Natural killer cell (primary cell): ENCODE results near the gene MISP. TPM values are rescaled to one million over a fixed set of nuclear protein-coding genes. Genes with fewer than 3 reads are reported as not detected.
A peak's percentile ranks its signal among the peaks of the same experiment; 100 is the strongest.

Experiments used
- ATAC-seq, 3 donors: fragments of 150-1000 bp in 2 of 3; fragments of 200-7000 bp in 1 of 3; cut with Tn5 transposase; 1 replicate in 1 of 3; 2 replicates in 2 of 3; pipeline ENCODE4 v1.10.0; 2021; ENCODE audit warnings: mild to moderate bottlenecking in 2 of 3, moderate library complexity in 2 of 3
- DNase-seq, 2 donors: peaks; one replicate each; pipeline versions ENCODE4 v3.0.0 to v3.0.0-alpha.2; 2013 to 2021; ENCODE audit warnings: mixed read lengths in 1 of 2
- H3K27ac ChIP-seq: one replicate; pipeline ENCODE4 v1.5.1; 2013; ENCODE audit warnings: mild to moderate bottlenecking, low read length
- H3K27me3 ChIP-seq: one replicate; pipeline ENCODE4 v1.6.1; 2013; ENCODE audit warnings: low read length; ENCODE audit not compliant: control insufficient read depth, insufficient read depth
- H3K36me3 ChIP-seq: one replicate; pipeline ENCODE4 v1.6.1; 2013; ENCODE audit warnings: low read length; ENCODE audit not compliant: control insufficient read depth, insufficient read depth
- H3K4me1 ChIP-seq: one replicate; pipeline ENCODE4 v1.6.1; 2013; ENCODE audit warnings: low read length; ENCODE audit not compliant: control insufficient read depth, insufficient read depth
- H3K4me3 ChIP-seq: one replicate; pipeline ENCODE4 v1.5.1; 2013; ENCODE audit warnings: low read length
- H3K9me3 ChIP-seq: one replicate; pipeline ENCODE4 v1.6.1; 2013; ENCODE audit warnings: low read length; ENCODE audit not compliant: control insufficient read depth, insufficient read depth
- H3K27ac Mint-ChIP-seq, 2 donors: one replicate each; pipeline ENCODE4 v1.8.0; 2022; ENCODE audit warnings: mild to moderate bottlenecking in 2 of 2, mixed read lengths in 2 of 2, moderate library complexity in 1 of 2
- H3K27me3 Mint-ChIP-seq, 2 donors: one replicate each; pipeline ENCODE4 v1.8.0; 2022; ENCODE audit warnings: low read depth in 2 of 2, mixed read lengths in 2 of 2
- H3K36me3 Mint-ChIP-seq: one replicate; pipeline ENCODE4 v1.8.0; 2022; ENCODE audit warnings: mixed read lengths
- H3K4me1 Mint-ChIP-seq, 2 donors: one replicate each; pipeline ENCODE4 v1.8.0; 2022; ENCODE audit warnings: mixed read lengths in 2 of 2
- H3K4me3 Mint-ChIP-seq: one replicate; pipeline ENCODE4 v1.8.0; 2022; ENCODE audit warnings: mild to moderate bottlenecking, moderate library complexity, mixed read lengths
- H3K9me3 Mint-ChIP-seq, 2 donors: one replicate each; pipeline ENCODE4 v1.8.0; 2022; ENCODE audit warnings: mixed read lengths in 2 of 2
- CTCF ChIP-seq: fragments of 200-600 bp; IDR thresholded peaks from one replicate; pipeline ENCODE4 v1.8.0; 2022; ENCODE audit warnings: antibody characterized with exemption
- WGBS: methylation state at CpG from one replicate; pipeline ENCODE4 v1.1.7; 2013; ENCODE audit warnings: missing lambda C conversion rate; ENCODE audit not compliant: insufficient coverage; 5-methylcytosine and 5-hydroxymethylcytosine counted together
- intact Hi-C: fragments of 100-400 bp; cut with micrococcal nuclease; formaldehyde crosslinking; loops from one replicate; pipeline ENCODE4 v1.14.2; 2022
- total RNA-seq, 4 donors: library from RNA; stranded (reverse); fragments of 120-200 nt in 1 of 4; gene quantifications; one replicate each; pipeline versions ENCODE4 v1.2.3 to v1.2.4, GENCODE V29; 2013 to 2022

Gene MISP
- total RNA-seq, 3 donors from 2014 or later (not counting 1 experiment from before 2014, with no cell fraction given) = not detected

GRCh38 chr19:798415-799075 lies 47.6 kb downstream of the MISP start:
- H3K27ac Mint-ChIP-seq = peak overlapping the region; percentile 83 to 88
- H3K36me3 ChIP-seq = peaks cover 16% of the 10 kb centered on the region
- ATAC-seq = no peak
- H3K27me3 ChIP-seq = no peaks in the 10 kb centered on the region
- no peaks in the 10 kb centered on the region for H3K9me3 ChIP-seq
- TF ChIP-seq CTCF = no peak
- H3K36me3 Mint-ChIP-seq = no peaks in the 10 kb centered on the region
- 2% methylated on average over 44 of the region's 44 CpGs for WGBS
- H3K4me3 ChIP-seq = peak overlapping the region; percentile 46
- intact Hi-C loops = loop anchor here (5.0 kb wide), 1 partner anchor 136 kb away; the partner anchor contains the start of gene RNF126
- peak overlapping the region; percentile 91 for H3K4me3 Mint-ChIP-seq
- H3K27me3 Mint-ChIP-seq = no peaks in the 10 kb centered on the region
- H3K4me1 ChIP-seq = peaks cover 58% of the 10 kb centered on the region
- no peaks in the 10 kb centered on the region for H3K9me3 Mint-ChIP-seq
- peak in 1 of 2 donors; percentile 51 for DNase-seq
- H3K27ac ChIP-seq = peak overlapping the region; percentile 56
- peaks cover 54 to 57% of the 10 kb centered on the region in 2 donors for H3K4me1 Mint-ChIP-seq

GRCh38 chr19:799076-799881 lies 48.4 kb downstream of the MISP start:
- ATAC-seq (no peak), DNase-seq (peak in 1 of 2 donors; percentile 59)
- Histone ChIP-seq H3K4me1 (peaks cover 60% of the 10 kb centered on the region), H3K36me3 (peaks cover 23% of the 10 kb centered on the region), H3K27ac (peak overlapping the region; percentile 56), H3K27me3 (no peaks in the 10 kb centered on the region), H3K4me3 (peak overlapping the region; percentile 46), H3K9me3 (no peaks in the 10 kb centered on the region)
- WGBS = 28% methylated on average over 28 of the region's 28 CpGs
- peak overlapping the region; percentile 83 to 88 for H3K27ac Mint-ChIP-seq
- peak overlapping the region; percentile 91 for H3K4me3 Mint-ChIP-seq
- intact Hi-C loops = loop anchor here (5.0 kb wide), 1 partner anchor 137 kb away; the partner anchor contains the start of gene RNF126
- H3K9me3 Mint-ChIP-seq = no peaks in the 10 kb centered on the region
- TF ChIP-seq CTCF = no peak
- peaks cover 57% of the 10 kb centered on the region in 2 donors for H3K4me1 Mint-ChIP-seq
- no peaks in the 10 kb centered on the region for H3K27me3 Mint-ChIP-seq
- H3K36me3 Mint-ChIP-seq = no peaks in the 10 kb centered on the region

- intact Hi-C loops = no loop called here
- Mint-ChIP-seq H3K9me3 (no peaks in the 10 kb centered on the region), H3K27ac (peak overlapping the region; percentile 83 to 88), H3K27me3 (no peaks in the 10 kb centered on the region), H3K36me3 (no peaks in the 10 kb centered on the region), H3K4me3 (peak overlapping the region; percentile 91), H3K4me1 (peaks cover 57% of the 10 kb centered on the region in 2 donors)
- WGBS = 54% methylated on average over 16 of the region's 17 CpGs
- no peak for TF ChIP-seq CTCF
- no peaks in the 10 kb centered on the region for H3K9me3 ChIP-seq
- H3K27me3 ChIP-seq = no peaks in the 10 kb centered on the region
- no peak overlapping the region for H3K4me3 ChIP-seq
- H3K36me3 ChIP-seq = peaks cover 32% of the 10 kb centered on the region
- ATAC-seq (no peak), DNase-seq (peak in 1 of 2 donors; percentile 41)
- no peak overlapping the region for H3K27ac ChIP-seq
- H3K4me1 ChIP-seq = peaks cover 60% of the 10 kb centered on the region
Measured at GRCh38 chr19:800360-801029, 49.6 kb downstream of the MISP start.
